ENCODE data around the gene TLR10. TPM values are rescaled to one million over a fixed set of nuclear protein-coding genes. Genes with fewer than 3 reads are reported as not detected.

Gene TLR10

GRCh38 chr4:38724475-38724808, 58.3 kb downstream of the TLR10 start:
- H2BK5ac ChIP-seq (ENCODE audit: low read depth, low read length, poor library complexity, severe bottlenecking): no peak overlapping the region
- peak overlapping the region; percentile 90 for H4K91ac ChIP-seq (ENCODE audit: low read length)
- H2AK5ac ChIP-seq (ENCODE audit: low read length, severe bottlenecking): peak overlapping the region; percentile 69
- no peaks in the 10 kb centered on the region for H3K79me1 ChIP-seq (replicated peaks; ENCODE audit: low read length, poor library complexity, severe bottlenecking)
- no peak overlapping the region for H3K4ac ChIP-seq (ENCODE audit: low read depth in 1 of 2, low read length in 2 of 2)
- H3K18ac ChIP-seq (ENCODE audit: low read depth in 1 of 2, low read length in 2 of 2): peak overlapping the region in 1 of 2 experiments; percentile 28
- WGBS: 91% methylated on average over 3 of the region's 3 CpGs
- no peak overlapping the region for H3K27ac ChIP-seq (ENCODE audit: low read length, poor library complexity, severe bottlenecking)
- no peak overlapping the region for H3K4me3 ChIP-seq (ENCODE audit: insufficient read depth in 1 of 2, low read depth in 1 of 2, low read length in 2 of 2)
- H3K14ac ChIP-seq (ENCODE audit: low read length in 2 of 2): no peak overlapping the region
- H3K4me2 ChIP-seq (ENCODE audit: low read length, poor library complexity, severe bottlenecking): no peak overlapping the region
- peak overlapping the region; percentile 57 to 87 for H2BK12ac ChIP-seq (ENCODE audit: low read length in 2 of 2)
- H2BK15ac ChIP-seq (ENCODE audit: low read depth, poor library complexity, severe bottlenecking): peak overlapping the region; percentile 98
- no peaks in the 10 kb centered on the region for H3K36me3 ChIP-seq (ENCODE audit: control insufficient read depth in 1 of 2, insufficient read depth in 2 of 2, low read depth in 1 of 2, low read length in 2 of 2)
- H3K9ac ChIP-seq (ENCODE audit: low read length): no peak overlapping the region
- peaks cover 6% of the 10 kb centered on the region for H3K4me1 ChIP-seq (ENCODE audit: control insufficient read depth, insufficient read depth, low read depth, low read length)
- no peak overlapping the region for H2BK120ac ChIP-seq (ENCODE audit: low read depth, low read length)
- no peaks in the 10 kb centered on the region for H3K27me3 ChIP-seq (ENCODE audit: control insufficient read depth in 1 of 2, insufficient read depth in 1 of 2, low read length in 2 of 2)
- H2AFZ ChIP-seq (ENCODE audit: low read depth, low read length): no peak overlapping the region
- no peaks in the 10 kb centered on the region for H3K9me3 ChIP-seq (ENCODE audit: control insufficient read depth, low read length)
- no peak for DNase-seq
- no peak overlapping the region for H3K23ac ChIP-seq (ENCODE audit: low read length in 2 of 2)
- peak overlapping the region; percentile 35 for H4K8ac ChIP-seq (ENCODE audit: low read length)

GRCh38 chr4:38723726-38724474, 58.9 kb downstream of the TLR10 start:
- peak overlapping the region; percentile 69 for H2AK5ac ChIP-seq (ENCODE audit: low read length, severe bottlenecking)
- no peak overlapping the region for H2BK5ac ChIP-seq (ENCODE audit: low read depth, low read length, poor library complexity, severe bottlenecking)
- no peak overlapping the region for H2AFZ ChIP-seq (ENCODE audit: low read depth, low read length)
- peak overlapping the region; percentile 90 for H4K91ac ChIP-seq (ENCODE audit: low read length)
- peaks cover 6% of the 10 kb centered on the region for H3K4me1 ChIP-seq (ENCODE audit: control insufficient read depth, insufficient read depth, low read depth, low read length)
- no peak overlapping the region for H2BK120ac ChIP-seq (ENCODE audit: low read depth, low read length)
- H4K8ac ChIP-seq (ENCODE audit: low read length): peak overlapping the region; percentile 35
- H3K79me1 ChIP-seq (replicated peaks; ENCODE audit: low read length, poor library complexity, severe bottlenecking): no peaks in the 10 kb centered on the region
- H3K9me3 ChIP-seq (ENCODE audit: control insufficient read depth, low read length): no peaks in the 10 kb centered on the region
- H3K27ac ChIP-seq (ENCODE audit: low read length, poor library complexity, severe bottlenecking): no peak overlapping the region
- H3K9ac ChIP-seq (ENCODE audit: low read length): no peak overlapping the region
- 35% methylated on average over 7 of the region's 7 CpGs for WGBS
- peak overlapping the region in 1 of 2 experiments; percentile 24 for H3K23ac ChIP-seq (ENCODE audit: low read length in 2 of 2)
- no peaks in the 10 kb centered on the region for H3K36me3 ChIP-seq (ENCODE audit: control insufficient read depth in 1 of 2, insufficient read depth in 2 of 2, low read depth in 1 of 2, low read length in 2 of 2)
- peak overlapping the region; percentile 57 to 87 for H2BK12ac ChIP-seq (ENCODE audit: low read length in 2 of 2)
- no peak overlapping the region for H3K4me3 ChIP-seq (ENCODE audit: insufficient read depth in 1 of 2, low read depth in 1 of 2, low read length in 2 of 2)
- H3K27me3 ChIP-seq (ENCODE audit: control insufficient read depth in 1 of 2, insufficient read depth in 1 of 2, low read length in 2 of 2): no peaks in the 10 kb centered on the region
- peak overlapping the region in 1 of 2 experiments; percentile 28 for H3K18ac ChIP-seq (ENCODE audit: low read depth in 1 of 2, low read length in 2 of 2)
- peak; percentile 29 for DNase-seq
- H3K14ac ChIP-seq (ENCODE audit: low read length in 2 of 2): no peak overlapping the region
- no peak overlapping the region for H3K4me2 ChIP-seq (ENCODE audit: low read length, poor library complexity, severe bottlenecking)
- no peak overlapping the region for H3K4ac ChIP-seq (ENCODE audit: low read depth in 1 of 2, low read length in 2 of 2)
- peak overlapping the region; percentile 98 for H2BK15ac ChIP-seq (ENCODE audit: low read depth, poor library complexity, severe bottlenecking)

GRCh38 chr4:38723114-38723513, 59.7 kb downstream of the TLR10 start:
- Histone ChIP-seq H2AFZ (ENCODE audit: low read depth, low read length) (no peak overlapping the region), H2BK15ac (ENCODE audit: low read depth, poor library complexity, severe bottlenecking) (no peak overlapping the region), H3K4me1 (ENCODE audit: control insufficient read depth, insufficient read depth, low read depth, low read length) (peaks cover 6% of the 10 kb centered on the region), H3K36me3 (ENCODE audit: control insufficient read depth in 1 of 2, insufficient read depth in 2 of 2, low read depth in 1 of 2, low read length in 2 of 2) (no peaks in the 10 kb centered on the region), H3K4me3 (ENCODE audit: insufficient read depth in 1 of 2, low read depth in 1 of 2, low read length in 2 of 2) (no peak overlapping the region), H2BK120ac (ENCODE audit: low read depth, low read length) (no peak overlapping the region), H3K79me1 (replicated peaks; ENCODE audit: low read length, poor library complexity, severe bottlenecking) (no peaks in the 10 kb centered on the region), H3K14ac (ENCODE audit: low read length in 2 of 2) (no peak overlapping the region), H3K18ac (ENCODE audit: low read depth in 1 of 2, low read length in 2 of 2) (no peak overlapping the region), H2BK12ac (ENCODE audit: low read length in 2 of 2) (peak overlapping the region; percentile 38 to 92), H3K4ac (ENCODE audit: low read depth in 1 of 2, low read length in 2 of 2) (no peak overlapping the region), H2BK5ac (ENCODE audit: low read depth, low read length, poor library complexity, severe bottlenecking) (no peak overlapping the region), H3K27me3 (ENCODE audit: control insufficient read depth in 1 of 2, insufficient read depth in 1 of 2, low read length in 2 of 2) (no peaks in the 10 kb centered on the region), H4K8ac (ENCODE audit: low read length) (no peak overlapping the region), H2AK5ac (ENCODE audit: low read length, severe bottlenecking) (no peak overlapping the region), H4K91ac (ENCODE audit: low read length) (no peak overlapping the region), H3K23ac (ENCODE audit: low read length in 2 of 2) (peak overlapping the region in 1 of 2 experiments; percentile 59), H3K9me3 (ENCODE audit: control insufficient read depth, low read length) (no peaks in the 10 kb centered on the region), H3K27ac (ENCODE audit: low read length, poor library complexity, severe bottlenecking) (no peak overlapping the region), H3K9ac (ENCODE audit: low read length) (no peak overlapping the region), H3K4me2 (ENCODE audit: low read length, poor library complexity, severe bottlenecking) (no peak overlapping the region)
- WGBS: 64% methylated on average over 3 of the region's 4 CpGs
- DNase-seq: no peak

Small RNAs within 50 kb of the gene (small RNA-seq; reads per million reads assigned to genes)
- not detected for gene RNA5SP158 (ENCODE audit: low read depth)

All from mesenchymal stem cell (in vitro differentiated cells and primary cell).